Activated CD8-positive, alpha-beta memory T cell treated with anti-CD3 and anti-CD28 coated beads, Interleukin-2, amount 50 U/mL, for 4 hours (primary cell): ENCODE measurements around the gene RGS8.

ENCODE experiments used
- DNase-seq: peaks from one replicate; pipeline ENCODE4 v3.0.0-alpha.2; 2020

The RGS8 gene, protein sequence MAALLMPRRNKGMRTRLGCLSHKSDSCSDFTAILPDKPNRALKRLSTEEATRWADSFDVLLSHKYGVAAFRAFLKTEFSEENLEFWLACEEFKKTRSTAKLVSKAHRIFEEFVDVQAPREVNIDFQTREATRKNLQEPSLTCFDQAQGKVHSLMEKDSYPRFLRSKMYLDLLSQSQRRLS

DNA sequence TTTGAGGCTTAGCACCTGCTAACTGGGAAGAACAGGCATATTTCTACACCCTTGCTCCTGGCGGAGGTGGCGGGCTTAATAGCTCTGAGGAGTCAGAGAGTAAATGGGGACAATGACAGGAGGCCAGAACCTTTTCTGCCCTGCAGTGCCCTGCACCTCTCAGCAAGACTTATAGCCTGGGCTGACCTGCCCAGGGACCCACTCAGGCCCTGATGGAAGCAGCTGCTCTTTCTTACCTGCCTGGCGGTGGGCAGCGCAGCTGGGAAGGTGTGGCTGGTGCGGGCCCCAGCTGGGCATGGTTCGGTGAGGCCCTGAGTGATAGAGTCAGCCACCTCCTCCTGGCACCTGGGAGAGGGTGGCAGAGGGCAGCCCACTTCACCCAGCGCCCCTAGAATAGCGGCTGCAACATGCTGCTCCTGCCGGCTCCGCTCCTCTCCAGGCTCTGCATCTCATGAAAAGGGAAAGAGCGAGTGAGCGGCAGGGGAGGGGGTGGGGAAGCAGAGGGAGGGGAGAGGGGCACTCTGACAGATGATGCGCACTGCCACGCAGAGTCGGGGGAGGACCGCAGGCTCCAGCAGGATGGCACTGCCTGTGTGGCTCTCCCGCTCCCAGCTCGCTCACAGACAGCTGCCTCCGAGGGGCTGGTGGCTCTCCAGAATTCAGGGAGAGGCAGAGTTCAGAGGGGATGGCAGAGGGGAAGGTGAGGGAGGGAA is at the start of gene RGS8:
TSS of gene RGS8 (minus strand) at position 472 of the 713 bp plus-strand sequence. CDS start 14,938 bp downstream, outside the sequence.
- no peak for DNase-seq

DNA sequence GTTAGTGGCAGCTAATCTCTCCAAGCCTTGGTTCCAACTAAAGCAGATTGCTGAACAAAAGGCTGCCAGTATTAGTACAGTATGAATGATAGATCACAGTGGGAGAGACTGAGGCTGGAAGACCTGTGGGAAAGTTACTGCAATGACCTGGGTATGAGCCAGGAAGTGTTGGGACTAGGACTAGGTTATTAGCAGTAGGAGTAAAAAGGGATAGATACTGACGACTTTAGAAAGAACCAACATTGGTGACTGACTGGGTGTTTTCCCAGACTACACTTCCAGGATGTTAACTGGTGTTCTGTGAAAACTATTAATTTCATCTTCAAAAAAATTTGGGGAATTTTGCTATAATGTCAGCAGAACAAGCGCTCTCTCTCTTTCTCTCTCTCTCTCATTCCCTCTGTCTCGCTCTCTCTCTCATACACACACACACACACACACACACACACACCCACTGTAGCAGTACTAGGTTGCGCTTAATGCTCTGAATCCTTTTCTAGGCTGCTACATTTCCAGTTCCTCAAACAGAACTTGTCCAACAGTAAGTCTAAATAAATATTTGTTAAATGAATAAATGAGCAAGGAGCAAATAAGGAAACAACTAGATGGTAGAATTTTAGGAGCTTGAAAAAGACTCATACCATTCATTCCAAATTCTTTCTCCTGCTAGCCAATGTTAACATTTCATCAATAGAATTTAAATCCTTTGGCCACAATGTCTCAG is 47.6 kb upstream of the RGS8 start:
- DNase-seq, result no peak

DNA sequence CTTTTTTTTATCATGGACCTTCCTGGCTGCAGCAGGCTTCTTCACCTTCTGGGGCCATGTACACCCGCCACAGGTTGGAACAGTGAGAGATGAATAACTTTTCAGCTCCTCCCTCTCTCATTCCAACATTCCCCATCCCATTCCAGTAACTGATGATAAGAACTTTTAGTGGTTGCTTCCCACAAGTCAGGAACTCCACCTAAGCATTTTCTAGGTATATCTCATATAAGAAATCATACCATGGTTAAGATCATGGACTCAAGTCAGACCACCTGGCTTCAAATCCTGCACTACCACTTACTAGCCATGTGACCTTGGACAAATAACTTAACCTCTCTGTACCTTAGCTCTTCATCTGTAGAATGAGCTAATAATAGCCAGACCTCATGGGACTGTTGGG is 42.5 kb upstream of the RGS8 start:
- no peak for DNase-seq

DNA sequence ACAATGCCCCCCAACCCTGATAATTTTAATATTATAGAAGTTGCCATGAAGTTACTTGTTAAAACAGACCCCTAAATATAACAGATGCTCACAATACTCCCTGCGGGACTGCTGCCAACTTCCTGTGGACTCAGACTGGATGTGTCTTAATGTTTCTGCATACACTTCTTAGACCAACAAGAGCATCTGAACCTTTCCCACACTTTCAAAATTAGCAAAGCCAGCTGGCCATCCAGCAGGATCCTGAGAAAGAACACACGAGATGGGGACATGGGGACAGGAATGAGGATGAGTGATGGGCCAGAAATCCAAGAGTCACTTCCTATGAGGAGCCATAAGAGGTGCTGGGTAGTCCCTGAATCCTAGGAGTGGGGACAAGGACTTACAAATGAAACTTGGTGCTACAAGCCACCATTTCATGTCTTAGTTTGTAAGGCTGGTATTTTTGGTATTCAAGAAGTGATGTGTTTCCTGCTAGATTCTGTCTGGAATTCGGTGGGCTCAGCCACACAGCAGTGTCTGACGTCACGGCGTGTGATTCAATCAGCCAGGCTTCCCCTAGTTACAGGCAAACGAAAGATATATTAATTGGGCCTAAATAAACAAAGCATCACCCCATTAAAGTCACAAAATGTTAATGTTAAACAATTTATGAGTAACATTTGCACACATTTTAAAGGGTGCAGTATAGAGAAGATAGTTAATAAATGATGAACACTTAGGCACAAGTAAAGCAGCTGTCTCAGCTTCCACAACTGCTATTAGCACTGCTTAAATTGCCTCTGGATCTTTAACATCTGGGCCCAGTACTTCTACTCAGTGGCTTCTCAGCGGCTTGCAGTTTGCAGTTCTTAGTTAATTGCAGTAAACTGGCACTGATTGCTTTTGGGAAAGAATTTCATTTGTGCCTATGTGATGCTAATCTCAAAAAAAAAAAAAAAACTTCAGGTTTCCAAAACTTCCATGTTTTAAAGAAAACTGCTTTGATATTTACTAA is 41.2 kb upstream of the RGS8 start:
- no peak for DNase-seq

DNA sequence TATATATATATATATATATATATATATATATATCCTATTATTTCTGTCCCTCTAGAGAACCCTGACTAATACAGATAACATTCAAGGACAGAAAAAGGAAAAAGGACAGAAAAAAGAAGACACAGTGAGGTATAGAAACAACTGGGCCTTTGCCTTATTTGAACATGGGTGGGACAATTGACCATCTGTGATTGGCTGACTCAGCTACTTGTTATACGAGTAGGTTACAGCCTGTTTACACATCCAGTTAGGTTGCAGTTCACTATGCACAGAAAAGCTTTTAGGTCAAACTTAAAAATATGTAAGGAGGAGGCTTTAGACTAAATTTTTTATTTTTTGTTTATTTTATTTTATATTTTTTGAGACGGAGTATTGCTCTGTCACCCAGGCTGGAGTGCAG is 39.8 kb upstream of the RGS8 start:
- DNase-seq, result no peak

DNA sequence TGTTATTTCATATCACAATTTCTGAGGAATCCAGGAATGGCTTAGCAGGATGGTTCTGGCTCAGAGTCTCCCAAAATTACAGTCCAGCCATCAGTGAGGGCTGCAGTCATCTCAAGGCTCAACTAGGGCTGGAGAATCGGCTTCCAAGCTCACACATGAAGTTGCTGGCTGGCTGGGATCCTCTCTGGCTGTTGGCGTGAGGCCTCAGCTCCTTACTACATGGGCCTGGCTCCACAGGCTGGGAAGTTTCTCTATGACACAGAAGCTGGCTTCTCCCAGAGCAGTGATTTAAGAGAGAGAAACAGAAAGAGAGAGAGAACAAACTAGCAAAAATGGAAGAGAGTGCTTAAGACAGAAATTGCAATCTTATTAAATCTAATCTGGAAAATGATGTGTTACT is 38.8 kb upstream of the RGS8 start:
- no peak for DNase-seq

DNA sequence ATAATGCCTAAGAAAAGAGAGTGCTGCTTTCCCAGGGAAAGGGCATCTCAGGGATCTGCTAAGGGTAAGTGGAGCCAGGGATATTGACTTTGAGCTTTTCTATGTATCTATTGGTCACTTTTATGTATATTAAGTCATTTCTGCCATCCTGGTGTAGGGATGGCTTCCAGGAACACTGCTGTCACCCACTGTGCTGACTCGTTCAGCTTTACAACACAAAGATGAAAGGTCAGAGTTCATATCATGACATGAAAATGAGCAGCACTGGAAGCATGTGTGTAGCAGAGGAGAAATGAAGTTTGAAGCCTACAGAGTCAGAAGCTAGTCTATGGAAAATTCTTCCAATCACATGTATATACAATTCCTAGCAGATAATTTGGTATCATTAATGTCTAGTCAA is 37.1 kb upstream of the RGS8 start:
- DNase-seq, result no peak

DNA sequence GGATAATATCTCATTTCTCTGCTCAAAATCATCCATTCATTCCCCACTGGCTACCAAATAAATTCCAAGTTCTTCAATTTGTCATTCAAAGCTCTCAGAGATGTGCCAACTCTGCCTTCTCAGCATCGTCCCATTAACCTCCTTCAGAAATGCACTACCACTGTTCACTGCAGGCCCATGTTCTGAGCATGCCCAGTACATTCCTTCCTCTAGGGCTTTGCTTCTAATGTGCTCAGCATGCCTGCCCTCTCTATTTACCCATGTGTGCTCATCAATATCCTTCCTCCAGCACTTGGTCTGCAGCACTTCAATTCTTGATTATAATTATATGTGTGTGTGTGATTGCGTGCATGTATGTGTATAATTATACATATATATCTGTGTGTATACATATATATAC is 36.1 kb upstream of the RGS8 start:
- DNase-seq, result no peak

DNA sequence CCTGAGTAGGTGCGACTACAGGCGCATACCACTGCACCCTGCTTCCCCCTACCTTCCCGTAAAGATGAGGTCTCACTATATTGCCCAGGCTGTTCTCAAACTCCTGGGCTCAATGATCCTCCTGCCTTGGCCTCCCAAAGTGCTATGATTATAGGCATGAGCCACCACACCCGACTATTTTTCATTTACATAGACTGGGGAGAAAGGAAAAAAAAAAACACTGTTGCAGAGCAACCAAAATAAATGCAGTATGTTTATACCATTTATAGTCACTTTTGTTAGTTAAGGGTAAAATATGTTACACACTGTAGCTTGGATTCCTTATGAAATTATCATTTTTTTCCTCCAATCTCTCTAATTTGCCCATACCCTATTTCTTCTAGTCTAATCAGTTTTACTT is 35.2 kb upstream of the RGS8 start:
- DNase-seq, result no peak

DNA sequence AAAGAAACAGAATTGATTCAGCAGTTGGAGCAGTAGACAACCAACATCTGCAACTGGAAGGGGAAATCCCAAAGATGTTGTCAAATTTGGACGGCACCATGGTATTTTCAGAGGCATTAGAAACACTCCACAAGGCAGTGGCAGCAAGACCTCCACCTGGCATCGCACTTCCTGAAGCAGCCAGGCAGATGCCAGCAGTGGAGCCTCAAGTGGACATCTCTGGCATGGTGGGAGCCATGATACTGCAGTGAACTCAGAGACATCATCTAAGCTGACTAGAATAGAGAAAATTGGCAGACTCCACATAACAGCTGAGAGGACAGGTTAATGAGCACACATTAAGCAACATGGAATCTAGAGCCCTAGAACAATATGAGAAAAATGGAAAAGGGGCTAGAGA is 33.9 kb upstream of the RGS8 start:
- DNase-seq, result no peak

DNA sequence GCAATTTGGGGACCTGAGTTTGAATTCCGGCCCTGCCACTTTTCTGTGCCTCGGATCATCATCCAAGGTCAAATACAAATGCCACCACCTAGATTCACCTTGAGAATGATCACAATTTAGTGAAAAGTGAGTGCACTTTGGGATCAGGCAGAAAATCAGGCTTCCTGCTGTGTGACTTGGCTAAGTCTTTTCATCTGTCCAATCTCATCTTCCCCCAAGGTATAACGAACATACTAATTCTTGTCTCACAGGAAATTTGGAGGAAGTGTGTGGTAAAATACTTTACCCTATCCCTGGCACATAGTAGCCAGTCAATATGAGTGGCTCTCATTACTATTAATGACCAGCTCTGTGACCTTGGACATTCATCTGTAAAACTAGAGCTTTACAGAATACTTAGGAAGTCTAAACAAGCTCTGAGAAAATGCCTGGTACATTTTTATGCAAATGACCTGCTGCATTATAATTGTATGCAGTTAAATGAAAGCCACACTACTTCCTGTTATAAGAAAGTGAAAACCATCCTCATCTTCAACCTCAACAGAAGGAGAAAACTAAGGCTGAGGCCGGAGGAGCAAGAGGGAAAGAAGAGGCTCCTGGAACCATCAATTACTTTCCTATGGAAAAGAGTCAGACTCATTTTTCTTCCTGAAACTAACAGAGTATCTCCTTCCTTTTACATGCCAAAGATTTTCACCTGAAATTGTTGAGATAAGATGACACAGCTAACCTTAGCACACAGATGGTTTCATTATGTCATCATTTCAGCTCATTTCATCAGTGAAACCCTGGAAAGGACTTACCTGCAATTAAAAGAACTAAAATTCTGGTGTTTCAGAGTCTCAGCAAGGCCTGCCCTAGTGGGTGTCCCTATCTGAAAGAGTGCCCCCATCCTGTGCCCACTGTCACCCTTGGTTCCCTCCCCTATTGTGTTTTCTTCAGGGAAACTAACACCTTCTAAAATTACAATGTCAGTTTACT is 32.6 kb upstream of the RGS8 start:
- no peak for DNase-seq

DNA sequence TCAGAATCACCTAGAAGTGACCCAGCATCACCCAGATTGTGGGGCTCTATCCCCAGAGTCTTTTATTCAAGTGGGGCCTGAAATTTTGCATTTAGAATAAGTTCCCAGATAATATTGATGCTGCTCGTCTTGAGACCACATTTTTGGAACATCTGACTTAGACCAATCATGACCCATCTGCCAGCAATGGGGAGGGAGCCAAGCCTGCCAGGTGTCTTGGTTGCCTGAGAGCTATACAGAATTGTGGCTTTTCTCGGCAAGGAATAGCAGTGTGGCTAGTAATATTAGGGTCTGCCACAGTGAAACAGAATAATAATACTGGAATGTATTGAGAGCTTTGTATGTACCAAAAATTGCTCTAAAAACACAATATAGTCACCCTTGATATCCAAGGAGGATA is 31.1 kb upstream of the RGS8 start:
- no peak for DNase-seq

DNA sequence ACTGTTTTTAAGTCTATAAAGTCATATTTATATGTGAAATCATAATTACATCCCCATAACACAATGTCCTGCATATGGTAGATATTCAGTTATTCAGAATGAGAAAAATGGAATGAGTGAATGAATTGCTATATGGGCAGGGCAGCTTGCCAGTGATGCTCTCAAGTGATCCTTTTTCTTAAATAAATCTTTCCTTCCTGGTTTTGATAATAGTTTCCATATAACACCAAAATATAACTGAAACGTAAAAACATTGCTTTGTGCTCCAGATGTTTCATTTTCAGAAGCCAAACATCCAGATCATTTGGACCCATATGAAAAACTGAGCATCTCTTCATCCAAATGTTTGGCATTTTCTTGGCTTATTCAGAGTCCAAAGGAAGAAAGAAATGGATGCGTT is 30.2 kb upstream of the RGS8 start:
- DNase-seq, result no peak

DNA sequence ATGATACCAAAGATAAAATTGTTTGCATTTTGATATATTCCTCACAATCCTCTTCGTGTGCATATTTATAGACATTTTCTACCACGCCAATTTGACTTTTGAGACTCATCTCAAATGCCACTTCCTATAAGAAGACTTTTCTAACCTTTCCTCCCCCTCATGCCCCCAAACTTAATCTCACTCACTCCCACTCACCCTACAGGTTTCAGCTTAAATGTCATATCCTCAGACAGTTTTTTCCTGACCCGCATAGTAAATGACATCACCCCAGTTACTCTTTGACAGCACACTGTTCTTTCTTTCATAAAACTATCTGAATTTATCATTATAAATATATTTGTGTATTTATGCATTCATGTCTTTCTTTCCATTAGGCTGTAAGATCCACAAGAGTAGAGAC is 29.6 kb upstream of the RGS8 start:
- no peak for DNase-seq

DNA sequence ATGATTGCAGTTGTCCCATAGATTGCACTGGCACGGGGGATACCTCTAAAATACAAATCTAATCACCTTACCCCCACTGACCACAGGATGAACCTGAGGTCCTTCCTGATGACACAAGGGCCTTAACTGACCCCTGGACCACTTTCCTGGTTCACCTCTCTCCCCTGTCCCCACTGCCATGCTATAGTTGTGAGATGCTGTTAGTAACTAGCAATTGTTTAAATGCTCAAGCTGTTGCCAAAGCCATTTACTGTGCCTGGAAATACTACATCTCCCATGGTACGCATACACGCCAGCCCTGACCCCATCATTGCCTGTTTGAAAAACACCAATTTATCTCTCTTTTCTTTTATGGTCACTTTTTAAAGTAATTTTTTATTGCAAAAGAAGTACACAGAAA is 29.1 kb upstream of the RGS8 start:
- DNase-seq, result no peak

DNA sequence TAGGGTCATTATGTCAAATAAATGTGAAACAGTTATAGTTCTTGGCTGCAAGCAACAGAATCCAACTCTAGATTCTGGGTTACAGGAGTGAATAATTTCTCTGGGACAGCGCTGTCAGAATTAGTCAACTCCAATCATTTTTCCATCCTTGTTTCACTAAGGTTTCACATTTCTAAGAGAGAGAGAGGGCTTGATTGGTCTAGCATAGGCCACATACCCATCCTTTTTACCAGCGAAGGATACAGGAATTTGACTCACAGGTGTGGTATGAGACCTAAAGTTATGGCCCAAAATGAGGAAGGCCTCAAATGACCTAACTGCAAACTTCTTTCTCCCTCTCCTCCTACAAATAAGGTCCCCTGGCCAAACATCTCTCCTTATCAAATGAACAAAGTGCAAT is 25.5 kb upstream of the RGS8 start:
- no peak for DNase-seq

DNA sequence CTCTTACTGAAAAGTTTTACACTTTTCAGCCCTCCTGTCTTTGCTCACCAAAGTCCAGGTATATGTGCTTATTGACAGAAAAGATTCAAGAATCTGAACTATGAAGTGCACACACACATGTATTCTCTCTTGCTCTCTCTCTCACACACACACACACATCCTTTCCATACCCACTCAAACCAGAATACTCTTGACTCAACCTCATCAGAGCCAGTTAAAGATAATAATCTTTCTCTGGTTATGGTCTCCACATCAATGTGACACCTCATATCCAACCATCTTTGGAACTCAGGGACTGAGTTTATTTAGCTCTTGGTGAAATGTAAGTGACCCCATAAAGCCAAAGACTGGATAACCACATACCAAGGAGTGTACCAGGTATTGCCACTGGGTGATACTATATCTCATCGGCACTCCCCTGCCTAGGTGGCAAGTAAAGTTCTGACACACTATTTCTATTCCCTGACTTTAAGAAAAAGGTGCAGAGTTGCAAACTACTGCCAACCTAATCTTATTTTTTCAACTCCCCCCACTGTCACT is 24.9 kb upstream of the RGS8 start:
- DNase-seq, result no peak

DNA sequence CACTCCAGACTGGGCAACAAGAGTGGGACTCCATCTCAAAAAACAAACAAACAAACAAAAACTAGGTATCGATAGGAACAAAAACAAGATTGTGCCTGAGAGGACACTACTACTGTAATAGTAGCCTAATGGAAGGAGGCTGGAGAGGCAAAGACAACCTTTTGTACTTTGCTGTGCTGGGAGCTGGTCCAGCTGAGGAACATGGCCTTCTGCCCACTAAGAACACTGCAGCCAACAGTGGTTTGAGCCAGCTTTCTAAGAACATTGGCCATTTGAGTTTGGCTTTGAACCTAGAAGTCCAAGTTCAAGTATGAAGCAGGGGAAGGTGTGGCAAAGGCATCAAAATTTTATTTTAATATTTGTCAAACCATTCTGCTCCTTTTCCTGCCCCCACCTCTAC is 22.7 kb upstream of the RGS8 start:
- DNase-seq, result no peak

DNA sequence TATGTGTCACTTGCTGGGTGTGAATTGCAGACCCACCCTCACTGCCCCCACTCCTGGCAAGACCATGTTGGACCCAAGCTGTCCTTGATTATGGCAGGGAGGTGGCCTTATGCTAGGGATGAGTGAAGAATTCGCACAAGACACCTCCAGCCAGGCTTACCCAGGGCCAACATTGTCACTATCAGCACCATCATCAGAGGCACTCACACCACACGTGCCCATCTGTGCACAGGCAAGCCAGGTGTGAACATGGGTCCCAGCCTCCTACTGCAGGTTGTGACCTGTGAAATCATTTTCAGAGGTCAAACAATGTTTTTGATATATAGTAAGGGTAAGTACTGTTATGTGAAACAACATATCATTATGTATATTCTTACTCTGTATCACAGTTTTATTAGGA is 20.3 kb upstream of the RGS8 start:
- no peak for DNase-seq

DNA sequence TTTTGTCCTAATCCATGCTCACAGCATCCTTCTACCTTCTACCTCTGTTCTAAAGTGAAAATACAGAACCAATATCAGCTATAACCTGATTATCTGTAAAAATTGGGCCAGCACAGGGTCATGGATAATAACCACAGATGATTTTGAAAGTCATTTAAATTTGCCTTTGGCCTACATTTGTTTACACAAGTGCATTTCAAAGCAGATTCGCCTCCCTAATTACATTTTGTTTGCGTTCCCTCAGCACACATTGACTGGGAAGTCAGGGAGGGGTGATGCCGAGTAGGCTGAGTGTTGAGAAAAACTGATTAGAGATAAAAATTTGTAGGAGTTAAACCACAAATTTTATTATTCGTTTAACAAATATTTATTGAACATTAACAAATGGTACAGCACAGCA is 19.2 kb upstream of the RGS8 start:
- DNase-seq, result no peak

DNA sequence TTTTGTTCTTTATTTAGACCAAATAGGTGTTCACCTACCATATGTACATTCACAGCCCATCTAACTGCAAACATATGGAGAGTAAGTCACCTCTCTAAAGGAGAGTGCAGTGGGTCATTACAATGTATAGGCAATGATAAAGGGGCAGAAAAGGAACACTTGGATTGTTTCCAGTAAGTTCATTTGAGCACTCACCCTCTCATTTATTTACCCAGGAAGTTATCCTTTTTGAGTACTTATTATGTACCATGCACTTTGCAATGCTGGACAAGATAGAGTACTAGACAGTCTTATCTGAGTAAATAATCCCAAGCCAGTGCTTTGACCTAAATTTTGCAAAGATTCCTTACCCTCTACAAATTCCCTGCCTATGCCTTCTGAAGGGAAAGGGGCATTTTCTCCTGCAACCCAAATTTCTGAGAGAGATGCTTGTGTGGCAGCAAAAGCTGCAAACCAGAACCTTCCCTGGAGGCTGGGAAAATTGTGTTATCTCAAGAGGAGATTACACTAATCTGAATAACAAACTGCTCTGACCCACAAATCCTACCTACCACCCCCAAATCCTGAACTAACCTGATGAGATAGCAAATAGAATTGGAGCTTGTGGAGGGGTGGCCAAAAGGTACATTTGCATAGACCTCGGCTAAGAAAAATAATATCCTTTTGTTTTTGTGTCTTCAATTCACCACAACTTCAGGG is 18.6 kb upstream of the RGS8 start:
- no peak for DNase-seq
